Caco-2 (cell line): ENCODE data around the gene ELN. TPM values are rescaled to one million over a fixed set of nuclear protein-coding genes. Genes with fewer than 3 reads are reported as not detected.

Source experiments
- BruUV-seq: library from RNA; stranded (reverse); fragments of 400-500 nt; replicated peaks from 2 replicates; lab custom pipeline; 2021; lab: Mats Ljungman, UMichigan
- CTCF ChIA-PET: fragments of 300-600 bp; sonication (Branson Sonifier 250); formaldehyde crosslinking; loops from one replicate; lab custom pipeline; 2022; ENCODE audit warnings: antibody characterized with exemption; lab: Charles Lee
- POLR2A ChIA-PET: fragments of 300-600 bp; sonication (Branson Sonifier 250); formaldehyde crosslinking; loops from one replicate; lab custom pipeline; 2022; ENCODE audit warnings: antibody characterized with exemption; lab: Charles Lee
- DNase-seq, 2 experiments: peaks; one replicate each; pipeline versions ENCODE4 v3.0.0 to v3.0.0-alpha.2; 2020 to 2022
- H3K27me3 ChIP-seq: replicated peaks from 2 replicates; pipeline ENCODE4 v1.6.0; 2011; ENCODE audit warnings: low read length; ENCODE audit not compliant: control insufficient read depth, insufficient read depth
- H3K36me3 ChIP-seq: 2 replicates; pipeline ENCODE4 v1.5.1; 2011; ENCODE audit warnings: low read length; ENCODE audit not compliant: control insufficient read depth, insufficient read depth
- H3K4me1 ChIP-seq: fragments of 250-450 bp; sonication (Bioruptor Pico); 2 replicates; pipeline ENCODE4 v1.5.1; 2020; ENCODE audit warnings: mild to moderate bottlenecking
- H3K4me3 ChIP-seq: 2 replicates; pipeline ENCODE4 v1.5.1; 2011; ENCODE audit warnings: low read depth, mild to moderate bottlenecking, control low read depth, low read length
- H3K9me3 ChIP-seq: fragments of 250-450 bp; sonication (Bioruptor Pico); 2 replicates; pipeline ENCODE4 v1.5.1; 2020; ENCODE audit warnings: mild to moderate bottlenecking, moderate library complexity
- H3K27ac Mint-ChIP-seq: one replicate; pipeline ENCODE4 v1.8.0; 2022; ENCODE audit warnings: mixed read lengths; ENCODE audit not compliant: unreplicated experiment
- H3K27me3 Mint-ChIP-seq: one replicate; pipeline ENCODE4 v1.8.0; 2022; ENCODE audit warnings: mixed read lengths; ENCODE audit not compliant: insufficient read depth, unreplicated experiment
- H3K36me3 Mint-ChIP-seq: one replicate; pipeline ENCODE4 v1.8.0; 2022; ENCODE audit warnings: mild to moderate bottlenecking, mixed read lengths; ENCODE audit not compliant: insufficient read depth, unreplicated experiment
- H3K4me1 Mint-ChIP-seq: one replicate; pipeline ENCODE4 v1.8.0; 2022; ENCODE audit warnings: low read depth, mixed read lengths; ENCODE audit not compliant: unreplicated experiment
- H3K4me3 Mint-ChIP-seq: one replicate; pipeline ENCODE4 v1.8.0; 2022; ENCODE audit warnings: mild to moderate bottlenecking, moderate library complexity, mixed read lengths; ENCODE audit not compliant: unreplicated experiment
- H3K9me3 Mint-ChIP-seq: one replicate; pipeline ENCODE4 v1.8.0; 2022; ENCODE audit warnings: mixed read lengths; ENCODE audit not compliant: unreplicated experiment
- intact Hi-C: fragments of 100-400 bp; cut with micrococcal nuclease; formaldehyde crosslinking; loops from one replicate; pipeline ENCODE4 v1.10.0; 2022; ENCODE audit not compliant: unreplicated experiment
- total RNA-seq: library from RNA; stranded (reverse); gene quantifications from 2 replicates; pipeline ENCODE4 v1.2.3, GENCODE V29; 2022
- TF ChIP-seq, protein P1 (sequence below), 2 experiments: fragments of 200-600 bp in 1 of 2; IDR thresholded peaks; 1 replicate in 1 of 2; 2 replicates in 1 of 2; pipeline versions ENCODE4 v1.5.1 to v1.8.0; 2011 to 2022; ENCODE audit warnings: antibody characterized with exemption in 1 of 2, control low read depth in 1 of 2, inconsistent platforms in 1 of 2, low read depth in 1 of 2, low read length in 1 of 2, mild to moderate bottlenecking in 1 of 2, moderate library complexity in 1 of 2; ENCODE audit not compliant: insufficient read depth in 1 of 2, severe bottlenecking in 1 of 2, unreplicated experiment in 1 of 2

The ELN gene
- total RNA-seq, 1 experiment from 2014 or later: not detected

GRCh38 chr7:74020390-74020789 lies 7.6 kb upstream of the ELN start:
- no peaks in the 10 kb centered on the region for H3K9me3 ChIP-seq
- Mint-ChIP-seq H3K4me1 (peaks cover 5% of the 10 kb centered on the region), H3K27ac (no peak overlapping the region), H3K9me3 (no peaks in the 10 kb centered on the region), H3K4me3 (no peak overlapping the region), H3K27me3 (no peaks in the 10 kb centered on the region), H3K36me3 (no peaks in the 10 kb centered on the region)
- no TSS peak for BruUV-seq
- H3K36me3 ChIP-seq: no peaks in the 10 kb centered on the region
- no peaks in the 10 kb centered on the region for H3K27me3 ChIP-seq
- no peak for DNase-seq
- TF ChIP-seq, protein P1, sequence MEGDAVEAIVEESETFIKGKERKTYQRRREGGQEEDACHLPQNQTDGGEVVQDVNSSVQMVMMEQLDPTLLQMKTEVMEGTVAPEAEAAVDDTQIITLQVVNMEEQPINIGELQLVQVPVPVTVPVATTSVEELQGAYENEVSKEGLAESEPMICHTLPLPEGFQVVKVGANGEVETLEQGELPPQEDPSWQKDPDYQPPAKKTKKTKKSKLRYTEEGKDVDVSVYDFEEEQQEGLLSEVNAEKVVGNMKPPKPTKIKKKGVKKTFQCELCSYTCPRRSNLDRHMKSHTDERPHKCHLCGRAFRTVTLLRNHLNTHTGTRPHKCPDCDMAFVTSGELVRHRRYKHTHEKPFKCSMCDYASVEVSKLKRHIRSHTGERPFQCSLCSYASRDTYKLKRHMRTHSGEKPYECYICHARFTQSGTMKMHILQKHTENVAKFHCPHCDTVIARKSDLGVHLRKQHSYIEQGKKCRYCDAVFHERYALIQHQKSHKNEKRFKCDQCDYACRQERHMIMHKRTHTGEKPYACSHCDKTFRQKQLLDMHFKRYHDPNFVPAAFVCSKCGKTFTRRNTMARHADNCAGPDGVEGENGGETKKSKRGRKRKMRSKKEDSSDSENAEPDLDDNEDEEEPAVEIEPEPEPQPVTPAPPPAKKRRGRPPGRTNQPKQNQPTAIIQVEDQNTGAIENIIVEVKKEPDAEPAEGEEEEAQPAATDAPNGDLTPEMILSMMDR (IDR thresholded peaks at IDR 0.05; ENCODE audit: insufficient read depth in 1 of 2, low read depth in 1 of 2, low read length in 1 of 2, severe bottlenecking in 1 of 2, unreplicated experiment in 1 of 2): no peak
- H3K4me3 ChIP-seq: no peak overlapping the region
- POLR2A ChIA-PET: interaction anchor here (0.6 kb wide), 1 partner anchor 188 kb away, joined by 3 read pairs; no protein-coding TSS in a partner anchor
- H3K4me1 ChIP-seq: peaks cover 4% of the 10 kb centered on the region; the same call in 1 of the 2 replicates
- intact Hi-C loops: no loop called here
- CTCF ChIA-PET: interaction anchor here (0.6 kb wide), 1 partner anchor 173 kb away, joined by 3 read pairs; no protein-coding TSS in a partner anchor

DNA sequence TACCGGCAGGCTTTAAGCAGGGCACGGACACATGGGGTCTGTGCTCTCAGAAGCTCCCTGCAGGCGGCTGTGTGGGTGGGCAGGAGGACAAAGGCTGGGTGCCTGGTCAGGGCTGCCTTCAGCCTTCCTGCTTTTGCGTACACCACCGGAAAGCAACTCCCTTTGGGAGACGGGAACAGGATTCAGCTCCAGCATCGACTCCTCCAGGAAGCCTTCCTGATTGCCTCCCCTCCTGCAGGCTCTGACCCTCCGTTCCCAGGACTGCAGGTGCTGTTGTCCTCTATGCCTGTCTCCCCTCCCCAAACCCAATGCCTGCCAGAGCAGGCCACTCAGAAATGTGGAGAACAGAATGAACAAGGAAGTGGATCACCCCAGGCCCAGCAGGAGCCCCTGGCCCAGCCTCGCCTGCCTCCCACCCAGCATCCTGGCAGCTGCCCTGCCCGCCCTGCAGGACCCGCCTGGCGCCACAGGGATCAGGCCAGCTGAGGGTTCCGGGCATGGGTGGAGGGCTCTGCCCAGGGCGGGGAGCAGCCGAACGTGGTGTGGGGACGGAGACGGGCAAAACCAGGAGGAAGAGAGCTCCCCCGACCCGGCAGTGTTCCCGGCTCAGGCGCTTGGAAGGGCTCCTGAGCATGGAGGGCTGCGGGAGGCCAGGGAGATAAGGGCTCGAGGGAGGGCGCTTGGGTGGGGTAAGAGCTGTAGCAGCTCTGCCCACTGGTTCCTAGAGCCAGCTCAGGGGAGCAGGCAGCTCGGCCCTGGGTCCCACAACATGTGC lies 6.2 kb upstream of the ELN start:
- TF ChIP-seq, protein P1 (IDR thresholded peaks at IDR 0.05; ENCODE audit: insufficient read depth in 1 of 2, low read depth in 1 of 2, low read length in 1 of 2, severe bottlenecking in 1 of 2, unreplicated experiment in 1 of 2): no peak
- no peak overlapping the region for H3K4me3 ChIP-seq
- H3K36me3 ChIP-seq: no peaks in the 10 kb centered on the region
- no peaks in the 10 kb centered on the region for H3K9me3 ChIP-seq
- Mint-ChIP-seq H3K4me3 (no peak overlapping the region), H3K27ac (no peak overlapping the region), H3K9me3 (no peaks in the 10 kb centered on the region), H3K27me3 (no peaks in the 10 kb centered on the region), H3K4me1 (peaks cover 5% of the 10 kb centered on the region), H3K36me3 (no peaks in the 10 kb centered on the region)
- H3K27me3 ChIP-seq: no peaks in the 10 kb centered on the region
- ChIA-PET CTCF (interaction anchor here (0.9 kb wide), 2 partner anchors 14 to 43 kb away, joined by 3 read pairs; no protein-coding TSS in a partner anchor), POLR2A (no interaction called here)
- intact Hi-C loops: no loop called here
- DNase-seq: no peak
- no TSS peak for BruUV-seq
- H3K4me1 ChIP-seq: peaks cover 4% of the 10 kb centered on the region; the same call in 1 of the 2 replicates

DNA sequence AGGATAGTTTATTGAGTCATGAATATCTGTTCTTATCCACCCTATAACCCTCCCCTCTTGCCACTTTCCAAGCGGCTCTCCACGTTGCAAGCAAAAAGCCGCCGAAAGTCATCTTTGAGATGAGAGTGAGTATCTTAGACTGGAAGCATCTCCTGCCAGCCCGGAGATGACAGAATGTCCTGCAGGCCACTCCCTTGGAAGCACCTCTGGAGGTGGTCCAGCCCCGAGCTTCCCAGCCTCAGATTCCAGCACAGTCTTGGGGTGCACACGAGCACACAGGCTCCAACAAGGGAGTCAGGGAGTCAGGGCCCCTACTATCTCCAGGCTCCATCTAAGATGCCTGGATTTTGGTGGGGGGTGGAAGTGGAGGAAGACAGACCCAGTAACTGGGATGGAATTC lies 5.5 kb upstream of the ELN start:
- Histone ChIP-seq H3K4me1 (peaks cover 4% of the 10 kb centered on the region; the same call in 1 of the 2 replicates), H3K27me3 (no peaks in the 10 kb centered on the region), H3K36me3 (no peaks in the 10 kb centered on the region), H3K4me3 (no peak overlapping the region), H3K9me3 (no peaks in the 10 kb centered on the region)
- H3K4me3 Mint-ChIP-seq: no peak overlapping the region
- BruUV-seq: no TSS peak
- H3K27me3 Mint-ChIP-seq: no peaks in the 10 kb centered on the region
- intact Hi-C loops: no loop called here
- CTCF ChIA-PET: interaction anchor here (0.9 kb wide), 1 partner anchor 13 kb away, joined by 3 read pairs; no protein-coding TSS in a partner anchor
- H3K27ac Mint-ChIP-seq: no peak overlapping the region
- no peaks in the 10 kb centered on the region for H3K9me3 Mint-ChIP-seq
- TF ChIP-seq, protein P1 (IDR thresholded peaks at IDR 0.05; ENCODE audit: insufficient read depth in 1 of 2, low read depth in 1 of 2, low read length in 1 of 2, severe bottlenecking in 1 of 2, unreplicated experiment in 1 of 2): no peak
- no peak for DNase-seq
- H3K36me3 Mint-ChIP-seq: no peaks in the 10 kb centered on the region
- POLR2A ChIA-PET: no interaction called here
- H3K4me1 Mint-ChIP-seq: peaks cover 5% of the 10 kb centered on the region
